Left hindlimb (tissue), 1 donor: ENCODE data around the gene CENPU.
"Not testable (repeated sequence)": the region's sequence is repeated elsewhere in the genome, so short reads cannot be mapped to it uniquely, and the experiment has no call there.

Experiments used
- DNase-seq: peaks from one replicate; pipeline ENCODE4 v3.0.0-alpha.2; 2018

The CENPU gene

DNA sequence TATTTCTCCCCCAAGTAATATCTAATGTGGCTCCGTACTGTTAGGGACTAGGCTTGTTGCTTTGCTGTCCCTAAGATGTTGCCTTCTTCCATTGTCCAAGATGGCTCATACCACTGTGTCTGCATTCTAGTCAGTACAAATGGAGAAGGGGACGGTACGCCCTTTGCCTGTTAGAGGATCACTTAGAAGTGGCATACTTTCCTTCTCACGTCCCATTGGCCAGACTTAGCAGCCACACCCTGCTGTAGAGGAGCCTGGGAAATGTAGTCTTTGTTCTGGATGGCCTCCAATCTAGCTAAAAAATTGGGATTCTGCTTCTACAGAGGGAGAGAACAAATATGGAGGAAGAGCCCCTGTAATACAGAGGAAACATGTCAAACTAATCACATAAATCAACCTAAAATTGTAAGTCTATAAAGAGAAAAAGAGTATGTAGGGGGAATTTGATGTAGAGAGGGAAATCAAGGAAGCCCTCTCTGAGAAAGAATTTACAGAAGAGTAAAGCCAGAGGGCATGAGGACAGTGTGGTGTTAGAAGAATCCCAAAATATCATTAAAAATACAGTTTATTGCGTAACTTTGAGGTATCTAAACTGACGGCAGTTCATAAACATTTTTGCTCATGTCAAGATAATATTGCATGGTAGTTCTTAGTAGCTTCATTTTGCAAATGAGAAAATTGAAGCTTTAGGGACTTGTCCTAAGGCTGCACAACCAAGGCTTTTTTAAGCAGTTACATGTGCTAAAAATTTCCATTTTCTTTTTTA lies 69.3 kb downstream of the CENPU start:
- no peak for DNase-seq

DNA sequence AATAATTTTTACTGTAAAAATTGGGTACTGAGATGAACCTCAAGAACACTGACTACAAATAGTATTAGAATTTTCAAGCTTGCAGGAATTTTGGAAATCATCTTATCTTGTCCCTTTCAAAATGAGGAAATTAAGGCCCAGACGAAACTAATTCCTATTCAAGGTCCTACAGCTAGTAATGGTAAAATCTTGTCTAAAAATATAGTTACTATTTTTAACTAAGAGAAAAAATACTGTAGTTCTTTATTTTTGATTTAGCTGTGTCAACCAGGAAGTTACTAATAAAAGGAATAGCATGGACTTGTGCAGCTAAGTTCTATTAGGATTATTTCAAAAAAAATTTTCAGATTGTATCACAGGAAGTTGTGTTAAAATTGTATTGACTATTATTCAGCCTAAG lies 71.7 kb downstream of the CENPU start:
- DNase-seq: no peak

GRCh38 chr4:184660978-184661377 lies 72.9 kb downstream of the CENPU start:
- no peak for DNase-seq

GRCh38 chr4:184657820-184658219 lies 76.1 kb downstream of the CENPU start:
- not testable (repeated sequence) for DNase-seq

- DNase-seq: no peak
Observed at GRCh38 chr4:184657144-184657543, 76.8 kb downstream of the CENPU start.

DNA sequence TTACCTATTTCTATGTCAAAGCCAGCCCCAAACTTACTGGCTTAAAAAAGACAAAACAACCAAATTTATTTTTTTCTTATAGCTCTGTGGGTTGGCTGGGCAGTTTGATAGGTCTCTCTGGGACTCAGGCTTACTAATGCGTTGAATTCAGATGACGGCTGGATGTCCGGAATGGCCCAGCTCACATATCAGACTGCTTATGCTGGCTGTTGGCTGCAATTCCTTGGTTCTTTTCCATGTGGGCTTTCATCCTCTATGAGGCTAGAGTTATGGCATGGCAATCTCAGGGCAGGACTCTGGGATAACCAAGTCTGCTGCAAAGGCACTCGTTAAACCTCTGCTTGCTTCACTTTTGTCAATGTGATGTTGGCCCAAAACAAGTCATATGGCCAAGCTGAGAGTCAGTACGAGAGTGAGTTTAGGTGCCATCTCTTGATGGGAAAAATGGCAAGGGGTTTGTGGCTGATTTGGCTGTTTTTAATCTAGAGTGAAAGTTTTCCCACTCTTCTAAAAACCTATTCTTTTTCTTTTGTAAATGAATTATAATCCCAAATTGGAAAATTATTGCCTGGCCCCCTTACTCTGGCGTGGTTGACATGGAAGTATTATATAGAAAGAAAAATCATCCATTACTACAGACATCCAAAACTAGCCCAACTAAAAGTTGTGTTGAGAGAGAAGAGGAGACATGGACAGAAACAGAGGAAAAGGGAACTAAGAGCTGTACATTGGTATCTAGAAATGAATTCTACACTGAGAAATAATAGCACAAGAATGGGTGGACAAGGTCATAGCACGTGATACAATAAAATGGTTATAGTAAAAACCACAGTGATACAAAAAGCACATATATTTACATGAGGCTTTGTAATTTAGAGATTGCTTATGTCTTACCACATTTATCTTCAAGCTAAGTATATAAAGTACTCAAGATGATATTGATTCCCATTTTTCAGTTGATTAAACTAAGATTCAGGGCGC lies 77.7 kb downstream of the CENPU start:
- peak; percentile 44 for DNase-seq

DNA sequence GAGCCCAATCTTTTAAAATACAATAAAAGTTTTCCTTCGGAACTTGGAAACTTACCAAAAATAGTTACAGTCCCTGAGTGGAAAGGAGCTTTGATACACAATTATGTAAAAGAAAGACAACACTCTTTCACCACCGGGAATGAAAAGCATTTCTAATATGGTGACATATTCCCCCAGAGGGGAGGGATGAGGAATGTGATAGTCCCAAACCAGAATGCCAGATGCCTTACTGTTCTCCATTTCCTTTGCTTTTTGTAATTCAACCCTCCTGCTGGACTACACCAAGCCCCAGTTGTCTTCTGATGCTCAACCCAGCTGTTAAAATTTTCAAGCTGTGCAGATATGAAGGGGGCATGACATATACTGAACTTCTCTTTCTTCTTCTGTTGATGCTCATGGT lies 80.2 kb downstream of the CENPU start:
- DNase-seq: no peak

DNA sequence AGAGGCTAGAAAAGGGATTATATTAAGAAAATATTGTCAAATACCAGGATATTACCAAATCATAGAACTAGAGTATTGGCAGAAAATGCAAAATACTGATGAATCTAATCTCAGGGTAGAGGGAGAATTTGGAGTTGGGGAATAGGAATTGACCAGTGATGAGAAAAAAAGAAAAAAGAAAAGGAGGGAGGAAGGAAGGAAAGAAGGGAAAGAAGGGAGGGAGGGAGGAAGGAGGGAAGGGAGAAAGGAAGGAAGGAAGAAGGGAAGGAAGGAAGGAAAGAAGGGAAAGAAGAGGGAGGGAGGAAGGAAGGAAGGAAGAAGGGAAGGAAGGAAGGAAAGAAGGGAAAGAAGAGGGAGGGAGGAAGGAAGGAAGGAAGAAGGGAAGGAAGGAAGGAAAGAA lies 81.2 kb downstream of the CENPU start:
- not testable (repeated sequence) for DNase-seq

DNA sequence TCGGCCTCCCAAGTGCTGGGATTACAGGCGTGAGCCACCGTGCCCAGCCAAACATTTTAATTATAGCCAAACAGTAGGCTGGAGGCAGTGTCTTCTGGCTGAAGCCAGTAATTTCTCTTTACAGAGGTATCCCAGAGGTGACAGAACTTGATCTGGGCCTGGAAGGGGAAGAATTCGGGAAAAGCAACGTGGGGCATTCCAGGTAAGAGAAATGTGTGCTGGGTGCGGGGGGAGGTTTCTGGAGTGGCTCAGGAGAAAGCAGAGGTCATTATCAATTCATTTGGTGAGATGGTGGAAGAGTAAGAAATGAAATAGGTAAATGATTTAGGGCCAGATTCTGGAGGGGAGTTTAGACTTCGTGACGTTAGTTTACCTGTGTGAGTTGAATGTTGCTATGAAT lies 82.0 kb downstream of the CENPU start:
- no peak for DNase-seq

DNA sequence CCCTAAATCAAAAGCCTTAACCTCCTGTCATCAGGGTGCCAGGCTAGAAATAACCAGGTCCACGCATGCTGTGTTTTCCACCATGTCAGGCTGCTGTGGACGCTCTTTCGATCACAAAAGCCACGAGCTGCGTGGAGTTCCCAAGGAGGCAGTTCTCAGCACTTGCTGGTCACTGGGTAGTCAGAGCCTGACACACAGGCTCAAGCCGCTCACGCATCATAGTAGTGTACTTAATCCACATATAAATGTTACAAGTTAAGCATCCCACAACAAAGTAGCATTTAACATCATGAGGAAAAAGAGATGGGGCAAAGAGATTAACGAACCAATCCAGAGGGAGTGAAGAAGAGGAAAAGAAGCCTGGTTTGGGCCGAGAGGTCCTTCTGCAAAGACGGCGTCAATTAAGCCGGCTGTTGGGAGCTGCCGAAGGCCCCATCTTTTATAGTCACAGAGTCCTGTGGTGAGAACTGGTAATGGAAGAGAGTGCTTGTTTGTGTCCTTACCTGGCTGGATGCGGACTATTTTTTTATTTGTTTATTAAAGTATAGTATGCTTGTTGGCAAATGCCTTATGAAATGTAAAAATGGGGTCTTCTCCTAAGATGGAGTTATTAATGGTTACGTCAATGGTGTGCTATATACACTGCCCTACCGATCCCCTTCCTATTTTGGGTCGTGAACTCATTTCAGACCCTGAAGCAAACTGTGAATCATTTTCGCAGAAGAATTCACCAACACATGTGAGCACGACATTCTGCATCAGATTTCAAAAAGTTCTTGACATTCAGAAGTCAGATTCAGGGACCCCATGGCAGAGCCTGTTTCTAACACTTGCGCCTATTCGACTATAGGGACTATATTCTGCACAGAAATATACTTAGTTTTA lies 83.7 kb downstream of the CENPU start:
- no peak for DNase-seq

- DNase-seq: peak; percentile 99
Observed at GRCh38 chr4:184649026-184649970, 84.6 kb downstream of the CENPU start, which contains the start of the genes CASP3 and PRIMPOL. Gene CASP3, minus strand, starts transcription at chr4:184649447. Its CDS starts 10,994 bp downstream, at chr4:184638453. Gene PRIMPOL, plus strand, starts transcription at chr4:184649738. Its CDS starts 7,403 bp downstream, at chr4:184657141.

- DNase-seq: peak; percentile 72
Observed at GRCh38 chr4:184648313-184649025, 85.4 kb downstream of the CENPU start.

GRCh38 chr4:184648054-184648312 lies 85.9 kb downstream of the CENPU start:
- no peak for DNase-seq

- no peak for DNase-seq
Observed at GRCh38 chr4:184647266-184648053, 86.4 kb downstream of the CENPU start.

GRCh38 chr4:184645904-184646610 lies 87.8 kb downstream of the CENPU start:
- no peak for DNase-seq

GRCh38 chr4:184644553-184645307 lies 89.2 kb downstream of the CENPU start:
- DNase-seq: no peak
